Measurements from ENCODE around the gene PVRIG.
"Not testable (repeated sequence)": the region's sequence is repeated elsewhere in the genome, so short reads cannot be mapped to it uniquely, and the experiment has no call there.

Gene PVRIG

DNA sequence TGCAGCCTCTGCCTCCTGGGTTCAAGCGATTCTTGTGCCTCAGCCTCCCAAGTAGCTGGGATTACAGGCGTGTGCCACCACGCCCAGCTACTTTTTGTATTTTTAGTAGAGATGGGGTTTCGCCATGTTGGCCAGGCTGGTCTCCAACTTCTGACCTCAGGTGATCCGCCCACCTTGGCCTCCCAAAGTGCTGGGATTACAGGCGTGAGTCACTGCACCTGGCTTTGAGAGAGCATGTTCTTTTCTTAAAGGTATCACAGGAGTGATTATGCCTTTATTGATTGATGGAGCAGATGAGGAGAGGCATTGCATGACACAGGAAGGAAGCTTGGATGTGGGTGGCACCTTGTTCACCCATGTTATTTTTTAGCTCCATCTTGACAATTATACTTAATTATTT lies 36.7 kb upstream of the PVRIG start:
- not testable (repeated sequence) for ATAC-seq (replicated peaks); H3K9me3 Mint-ChIP-seq; H3K4me3 Mint-ChIP-seq; DNase-seq; H3K27me3 Mint-ChIP-seq; H3K27ac Mint-ChIP-seq; H3K36me3 Mint-ChIP-seq
- peaks cover 8 to 15% of the 10 kb centered on the region in 2 donors for H3K4me1 Mint-ChIP-seq

DNA sequence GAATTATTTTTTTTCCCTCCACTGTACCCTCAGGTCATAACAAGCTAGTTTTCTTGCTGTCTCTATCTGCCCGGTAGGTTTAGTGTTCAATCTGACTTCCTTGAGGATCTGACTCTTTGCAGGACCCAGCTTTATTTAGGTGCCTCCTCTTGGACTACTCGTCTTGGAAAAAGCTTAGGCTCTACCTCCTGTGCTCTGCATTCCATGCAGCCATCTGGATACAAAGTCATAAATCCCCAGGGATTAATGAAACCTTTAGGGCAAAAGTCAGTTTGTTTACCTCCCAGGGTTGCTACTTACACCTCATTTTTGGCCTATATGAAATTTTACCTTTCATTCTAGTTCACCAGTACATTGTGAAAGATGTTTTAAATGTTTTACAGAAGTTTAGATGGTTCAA lies 34.0 kb upstream of the PVRIG start:
- Mint-ChIP-seq H3K36me3 (no peaks in the 10 kb centered on the region), H3K9me3 (no peaks in the 10 kb centered on the region), H3K27ac (no peak overlapping the region), H3K4me1 (peaks cover 16 to 25% of the 10 kb centered on the region in 2 donors), H3K4me3 (no peak overlapping the region), H3K27me3 (no peaks in the 10 kb centered on the region)
- ATAC-seq (replicated peaks) (no peak), DNase-seq (no peak)

DNA sequence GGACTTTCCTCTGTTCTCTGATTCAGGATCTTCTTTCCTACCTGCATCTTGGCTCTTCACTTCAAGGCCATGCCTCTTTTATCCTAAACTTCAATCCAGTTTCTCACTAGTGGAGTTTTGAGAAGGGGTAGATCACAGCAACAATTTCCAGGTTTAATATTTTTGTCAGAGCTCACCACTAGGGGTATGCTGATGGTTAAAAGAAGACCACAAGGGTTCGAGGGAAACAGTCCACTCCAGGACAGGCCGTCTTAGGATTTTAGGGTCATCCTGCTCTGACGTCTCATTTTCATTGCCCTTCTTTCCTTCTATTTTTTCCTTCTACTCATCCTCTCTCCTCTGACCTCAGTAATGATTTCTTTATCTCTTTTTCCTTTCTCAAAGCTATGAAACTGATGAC lies 30.7 kb upstream of the PVRIG start:
- H3K4me3 Mint-ChIP-seq: no peak overlapping the region
- H3K27me3 Mint-ChIP-seq: no peaks in the 10 kb centered on the region
- ATAC-seq (replicated peaks): no peak
- peak overlapping the region; percentile 75 for H3K27ac Mint-ChIP-seq
- no peaks in the 10 kb centered on the region for H3K9me3 Mint-ChIP-seq
- DNase-seq: no peak
- peaks cover 33 to 54% of the 10 kb centered on the region in 2 donors for H3K4me1 Mint-ChIP-seq
- no peaks in the 10 kb centered on the region for H3K36me3 Mint-ChIP-seq

DNA sequence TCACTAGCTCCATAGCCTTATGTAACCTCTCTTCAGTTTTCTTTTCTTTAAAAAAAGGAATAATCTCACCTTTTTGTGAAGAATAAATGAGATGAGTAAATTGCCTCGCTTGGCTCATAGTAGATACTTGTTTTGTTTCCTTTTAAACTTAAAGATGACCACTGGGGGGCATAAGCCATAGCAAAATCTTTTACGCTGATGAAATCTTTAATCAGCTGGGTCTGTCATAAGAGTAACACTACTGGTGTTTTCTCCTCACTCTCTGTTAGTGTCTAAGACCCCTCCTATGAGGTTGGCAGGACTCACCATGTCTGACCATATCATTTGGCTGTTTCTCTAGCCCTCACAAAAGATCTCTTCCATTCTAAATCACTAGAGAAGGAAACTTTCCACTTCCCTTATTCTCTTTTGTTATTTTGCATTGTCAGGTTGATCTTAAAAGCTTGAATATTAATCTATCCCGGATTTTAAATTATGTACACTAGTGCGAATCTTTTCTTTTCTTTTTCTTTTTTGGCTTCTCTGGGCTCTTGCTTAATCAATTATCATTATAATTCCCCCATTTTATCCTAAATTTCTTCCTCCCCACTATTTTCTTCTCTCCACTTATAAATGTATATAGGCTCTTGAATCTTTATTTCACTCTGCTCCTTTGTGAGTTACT lies 29.6 kb upstream of the PVRIG start:
- ATAC-seq (replicated peaks) (peak; percentile 73 to 76), DNase-seq (no peak)
- H3K9me3 Mint-ChIP-seq: no peaks in the 10 kb centered on the region
- H3K36me3 Mint-ChIP-seq: no peaks in the 10 kb centered on the region
- H3K4me3 Mint-ChIP-seq: peak overlapping the region in 1 of 2 donors; percentile 21
- H3K27ac Mint-ChIP-seq: peak overlapping the region; percentile 68
- peaks cover 37 to 61% of the 10 kb centered on the region in 2 donors for H3K4me1 Mint-ChIP-seq
- no peaks in the 10 kb centered on the region for H3K27me3 Mint-ChIP-seq

DNA sequence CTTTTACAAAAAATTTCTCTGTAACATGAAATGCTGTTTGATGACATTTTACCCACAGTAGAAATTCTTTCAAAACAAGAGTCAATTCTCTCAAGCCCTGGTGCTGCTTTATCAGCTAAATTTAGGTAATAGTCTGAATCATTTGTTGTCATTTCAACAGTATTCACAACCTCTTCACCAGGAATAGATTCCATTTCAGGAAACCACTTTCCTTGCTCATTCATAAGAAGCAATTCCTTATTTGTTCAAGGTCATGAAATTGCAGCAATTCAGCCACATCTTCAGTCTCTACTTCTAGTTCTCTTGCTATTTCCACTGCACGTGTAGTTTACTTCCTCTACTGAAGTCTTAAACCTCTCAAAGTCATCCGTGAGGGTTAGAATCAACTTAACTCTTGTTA lies 28.0 kb upstream of the PVRIG start:
- Mint-ChIP-seq H3K4me3 (no peak overlapping the region), H3K4me1 (peaks cover 41 to 73% of the 10 kb centered on the region in 2 donors), H3K9me3 (no peaks in the 10 kb centered on the region), H3K27me3 (no peaks in the 10 kb centered on the region), H3K36me3 (peaks cover 2 to 5% of the 10 kb centered on the region in 2 donors), H3K27ac (peak overlapping the region; percentile 87)
- no peak for DNase-seq
- peak in 1 of 2 donors; percentile 29 for ATAC-seq (replicated peaks)

DNA sequence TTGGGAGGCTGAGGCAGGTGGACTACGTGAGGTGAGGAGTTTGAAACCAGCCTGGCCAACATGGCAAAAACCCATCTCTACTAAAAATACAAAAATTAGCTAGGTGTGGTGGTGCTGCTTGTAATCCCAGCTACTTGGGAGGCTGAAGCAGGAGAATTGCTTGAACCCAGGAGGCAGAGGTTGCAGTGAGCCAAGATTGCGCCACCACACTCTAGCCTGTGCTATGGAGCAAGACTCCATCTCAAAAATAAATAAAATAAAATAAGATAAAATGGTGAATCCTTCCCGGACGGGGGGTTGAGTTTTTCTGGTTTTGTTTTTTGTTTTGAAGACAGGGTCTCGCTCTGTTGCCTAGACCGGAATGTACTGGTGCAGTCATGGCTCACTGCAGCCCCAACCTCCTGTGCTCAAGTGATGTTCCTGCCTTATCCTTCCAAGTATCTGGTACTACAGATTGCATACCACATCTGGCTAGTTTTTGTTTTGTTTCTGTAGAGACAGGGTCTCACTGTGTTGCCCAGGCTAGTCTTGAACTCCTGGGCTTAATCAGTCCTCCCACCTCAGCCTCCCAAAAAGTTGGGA lies 27.4 kb upstream of the PVRIG start:
- peak; percentile 24 to 35 for ATAC-seq (replicated peaks)
- peak overlapping the region; percentile 87 for H3K27ac Mint-ChIP-seq
- H3K9me3 Mint-ChIP-seq, DNase-seq, H3K36me3 Mint-ChIP-seq, H3K4me3 Mint-ChIP-seq, H3K27me3 Mint-ChIP-seq: not testable (repeated sequence)
- H3K4me1 Mint-ChIP-seq: peaks cover 44 to 77% of the 10 kb centered on the region in 2 donors

DNA sequence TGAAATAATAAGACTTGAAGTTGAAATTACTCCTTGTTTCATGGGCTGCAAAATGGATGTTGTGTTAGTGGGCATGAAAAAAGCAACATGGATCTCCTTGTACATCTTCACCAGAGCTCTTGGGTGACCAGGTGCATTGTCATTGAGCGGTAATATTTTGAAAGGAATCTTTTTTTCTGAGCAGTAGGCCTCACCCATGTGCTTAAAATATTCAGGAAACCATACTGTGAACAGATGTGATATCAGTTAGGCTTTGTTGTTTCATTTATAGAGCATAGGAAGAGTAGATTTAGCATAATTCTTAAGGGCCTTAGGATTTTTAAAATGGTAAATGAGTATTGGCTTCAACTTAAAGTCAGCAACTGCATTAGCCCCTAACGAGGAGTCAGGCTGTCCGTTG lies 26.8 kb upstream of the PVRIG start:
- peaks cover 2 to 5% of the 10 kb centered on the region in 2 donors for H3K36me3 Mint-ChIP-seq
- DNase-seq (no peak), ATAC-seq (replicated peaks) (no peak)
- H3K9me3 Mint-ChIP-seq: no peaks in the 10 kb centered on the region
- no peaks in the 10 kb centered on the region for H3K27me3 Mint-ChIP-seq
- no peak overlapping the region for H3K4me3 Mint-ChIP-seq
- peaks cover 49 to 83% of the 10 kb centered on the region in 2 donors for H3K4me1 Mint-ChIP-seq
- peak overlapping the region; percentile 87 for H3K27ac Mint-ChIP-seq

DNA sequence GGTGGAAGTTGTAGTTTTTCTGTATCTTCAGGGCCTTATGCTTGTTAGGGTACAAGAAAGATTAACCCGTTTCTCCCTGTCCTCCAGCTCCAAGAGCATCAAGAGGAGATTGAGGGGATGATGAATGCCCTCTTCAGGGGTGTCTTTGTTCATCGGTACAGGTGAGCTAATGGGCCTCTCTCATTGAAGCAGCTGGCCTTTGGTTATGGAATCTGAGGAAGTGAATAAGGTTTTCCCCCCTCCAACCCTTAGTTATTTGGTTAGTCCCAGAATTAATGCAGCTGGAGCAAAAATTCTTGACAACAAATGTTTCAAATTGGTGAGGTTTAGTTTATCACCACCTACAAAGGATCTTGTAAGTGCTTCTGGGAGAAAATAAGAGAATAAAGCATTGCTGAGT lies 24.5 kb upstream of the PVRIG start:
- no peaks in the 10 kb centered on the region for H3K9me3 Mint-ChIP-seq
- peaks cover 58 to 93% of the 10 kb centered on the region in 2 donors for H3K4me1 Mint-ChIP-seq
- peaks cover 4 to 5% of the 10 kb centered on the region in 2 donors for H3K36me3 Mint-ChIP-seq
- no peak for DNase-seq
- ATAC-seq (replicated peaks): no peak
- peak overlapping the region; percentile 42 for H3K27ac Mint-ChIP-seq
- H3K4me3 Mint-ChIP-seq: no peak overlapping the region
- H3K27me3 Mint-ChIP-seq: no peaks in the 10 kb centered on the region

DNA sequence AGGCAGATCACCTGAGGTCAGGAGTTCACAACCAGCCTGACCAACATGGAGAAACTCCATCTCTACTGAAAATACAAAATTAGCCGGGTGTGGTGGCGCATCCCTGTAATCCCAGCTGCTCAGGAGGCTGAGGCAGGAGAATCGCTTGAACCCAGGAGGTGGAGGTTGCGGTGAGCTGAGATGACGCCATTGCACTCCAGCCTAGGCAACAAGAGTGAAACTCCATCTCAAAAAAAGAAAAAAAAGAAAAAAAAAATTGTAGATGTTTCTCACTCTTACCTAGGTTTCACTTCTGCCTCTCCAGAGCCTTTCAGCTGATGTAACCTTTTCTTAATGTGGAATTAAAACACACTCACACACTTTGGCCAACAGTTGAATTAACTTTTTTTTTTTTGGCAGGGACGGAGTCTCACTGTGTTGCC lies 23.8 kb upstream of the PVRIG start:
- DNase-seq, H3K36me3 Mint-ChIP-seq, H3K27me3 Mint-ChIP-seq, H3K9me3 Mint-ChIP-seq: not testable (repeated sequence)
- Mint-ChIP-seq H3K4me1 (peaks cover 60 to 93% of the 10 kb centered on the region in 2 donors), H3K27ac (peak overlapping the region; percentile 88), H3K4me3 (peak overlapping the region in 1 of 2 donors; percentile 49)
- peak; percentile 37 to 47 for ATAC-seq (replicated peaks)

DNA sequence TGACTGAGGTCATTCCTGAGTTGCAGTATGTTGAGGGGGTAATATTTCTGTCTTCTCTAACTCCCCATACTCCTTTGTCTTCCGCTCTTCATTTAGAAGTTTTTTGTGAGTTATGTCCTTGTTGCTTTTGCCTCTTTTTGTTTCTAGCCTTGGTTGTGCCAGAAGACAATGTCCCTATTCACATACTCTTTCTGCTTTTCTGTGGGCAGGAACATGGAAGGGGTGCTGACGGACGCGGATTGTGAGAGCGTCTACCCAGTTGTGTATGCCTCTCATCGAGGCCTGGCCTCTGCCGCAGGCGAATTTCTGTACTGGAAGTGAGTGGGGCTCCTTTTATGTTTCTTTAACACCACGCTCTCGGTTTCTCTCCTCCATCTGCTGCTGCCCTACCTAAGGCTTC lies 21.5 kb upstream of the PVRIG start:
- ATAC-seq (replicated peaks) (no peak), DNase-seq (no peak)
- Mint-ChIP-seq H3K36me3 (peaks cover 17 to 21% of the 10 kb centered on the region in 2 donors), H3K27ac (peak overlapping the region; percentile 98), H3K4me3 (no peak overlapping the region), H3K9me3 (no peaks in the 10 kb centered on the region), H3K4me1 (peaks cover 58 to 88% of the 10 kb centered on the region in 2 donors), H3K27me3 (no peaks in the 10 kb centered on the region)

DNA sequence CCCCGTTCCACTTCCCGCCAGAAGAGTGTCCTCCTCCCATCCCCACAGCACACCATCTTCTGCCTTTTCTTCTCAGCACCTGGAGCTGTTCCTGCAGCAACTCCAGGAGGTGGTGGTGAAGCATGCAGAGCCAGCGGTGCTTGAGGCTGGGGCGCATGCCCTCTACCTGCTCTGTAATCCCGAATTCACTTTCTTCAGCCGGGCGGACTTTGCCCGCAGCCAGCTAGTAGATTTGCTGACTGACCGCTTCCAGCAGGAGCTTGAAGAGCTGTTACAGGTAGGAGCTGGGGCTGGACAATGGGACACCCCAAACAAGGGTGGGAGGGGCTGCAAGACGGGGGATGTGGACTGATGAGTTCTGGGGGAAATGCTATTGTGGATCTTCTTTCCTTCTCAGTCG lies 19.1 kb upstream of the PVRIG start:
- peak overlapping the region; percentile 98 for H3K27ac Mint-ChIP-seq
- H3K4me1 Mint-ChIP-seq: peaks cover 55 to 77% of the 10 kb centered on the region in 2 donors
- peaks cover 32 to 37% of the 10 kb centered on the region in 2 donors for H3K36me3 Mint-ChIP-seq
- no peak for ATAC-seq (replicated peaks)
- no peaks in the 10 kb centered on the region for H3K9me3 Mint-ChIP-seq
- H3K27me3 Mint-ChIP-seq: no peaks in the 10 kb centered on the region
- DNase-seq: no peak
- H3K4me3 Mint-ChIP-seq: peak overlapping the region; percentile 79 to 90

DNA sequence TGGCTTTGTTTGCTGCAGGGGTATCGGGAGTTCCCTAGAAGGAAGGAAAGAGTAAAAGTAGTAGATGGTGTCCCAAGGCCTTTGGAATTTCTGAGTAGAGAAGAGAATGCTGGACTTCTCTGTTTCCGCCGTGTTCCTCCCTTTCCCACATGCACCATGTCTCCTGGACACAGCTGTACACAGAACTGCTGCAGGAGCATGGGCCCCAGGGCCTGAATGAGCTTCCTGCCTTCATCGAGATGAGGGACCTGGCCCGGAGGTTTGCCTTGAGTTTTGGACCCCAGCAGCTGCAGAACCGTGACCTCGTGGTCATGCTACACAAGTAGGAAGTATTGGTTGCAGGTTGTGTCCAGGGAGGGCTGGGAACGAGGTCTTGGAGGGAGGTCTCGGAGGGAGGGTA lies 15.3 kb upstream of the PVRIG start:
- no peak overlapping the region for H3K27ac Mint-ChIP-seq

DNA sequence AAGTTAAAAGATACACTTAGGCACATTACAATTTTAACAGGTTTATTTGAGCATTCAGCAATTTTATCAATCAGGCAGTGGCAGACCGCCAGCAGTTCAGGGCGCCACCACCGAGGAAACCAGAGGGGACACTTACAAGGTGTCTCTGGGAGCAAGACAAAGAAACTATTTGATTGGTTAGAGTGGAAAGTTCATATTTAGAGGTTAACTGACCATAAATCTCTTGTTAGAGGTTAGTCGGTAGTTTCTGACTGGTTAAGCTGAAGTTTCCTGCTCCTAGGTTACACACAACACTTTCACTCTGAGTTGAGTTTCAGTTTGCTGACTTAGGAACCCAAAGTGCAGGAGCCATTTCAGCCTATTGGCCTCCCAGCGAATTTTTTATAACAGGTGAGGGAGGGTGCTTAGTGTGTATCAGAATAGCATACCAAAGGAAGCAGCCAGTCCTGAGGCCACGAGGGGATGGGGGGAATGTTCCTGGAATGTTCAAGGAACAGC lies 10.8 kb upstream of the PVRIG start:
- Mint-ChIP-seq H3K4me1 (peaks cover 48 to 67% of the 10 kb centered on the region in 2 donors), H3K27ac (peak overlapping the region; percentile 89), H3K27me3 (no peaks in the 10 kb centered on the region), H3K9me3 (peaks cover 0 to 4% of the 10 kb centered on the region in 2 donors), H3K36me3 (peaks cover 49 to 67% of the 10 kb centered on the region in 2 donors), H3K4me3 (peak overlapping the region; percentile 69 to 72)
- ATAC-seq (replicated peaks): peak; percentile 83 to 89
- no peak for DNase-seq

More for the DNA sequence above, 15.3 kb upstream of the PVRIG start:
- DNase-seq (no peak), ATAC-seq (replicated peaks) (no peak)
- Mint-ChIP-seq H3K27me3 (no peaks in the 10 kb centered on the region), H3K4me1 (peaks cover 44 to 64% of the 10 kb centered on the region in 2 donors), H3K4me3 (no peak overlapping the region), H3K9me3 (peaks cover 0 to 2% of the 10 kb centered on the region in 2 donors), H3K36me3 (peaks cover 50 to 60% of the 10 kb centered on the region in 2 donors)

DNA sequence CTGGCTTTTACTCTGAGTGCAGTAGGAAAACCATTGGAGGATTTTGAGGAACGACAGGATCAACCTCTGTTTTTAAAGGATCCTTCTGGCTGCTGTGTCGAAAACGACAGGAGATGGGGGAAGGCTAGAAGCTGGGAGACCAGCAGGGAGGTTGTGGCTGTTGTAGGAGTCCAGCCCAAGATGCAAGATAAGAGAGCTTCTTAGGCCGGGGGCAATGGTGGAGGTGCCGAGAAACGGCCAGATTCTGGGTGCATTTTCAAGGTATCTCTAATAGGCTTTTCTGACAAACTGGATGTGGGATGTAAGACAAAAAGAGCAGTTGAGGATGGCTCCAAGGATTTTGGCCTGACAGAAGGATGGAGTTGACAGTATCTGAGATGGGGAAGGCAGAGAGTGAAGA lies 10.3 kb upstream of the PVRIG start:
- peak overlapping the region; percentile 69 to 72 for H3K4me3 Mint-ChIP-seq
- ATAC-seq (replicated peaks) (no peak), DNase-seq (no peak)
- H3K36me3 Mint-ChIP-seq: peaks cover 48 to 66% of the 10 kb centered on the region in 2 donors
- no peaks in the 10 kb centered on the region for H3K27me3 Mint-ChIP-seq
- peak overlapping the region; percentile 89 for H3K27ac Mint-ChIP-seq
- peaks cover 48 to 67% of the 10 kb centered on the region in 2 donors for H3K4me1 Mint-ChIP-seq
- H3K9me3 Mint-ChIP-seq: peaks cover 0 to 4% of the 10 kb centered on the region in 2 donors

DNA sequence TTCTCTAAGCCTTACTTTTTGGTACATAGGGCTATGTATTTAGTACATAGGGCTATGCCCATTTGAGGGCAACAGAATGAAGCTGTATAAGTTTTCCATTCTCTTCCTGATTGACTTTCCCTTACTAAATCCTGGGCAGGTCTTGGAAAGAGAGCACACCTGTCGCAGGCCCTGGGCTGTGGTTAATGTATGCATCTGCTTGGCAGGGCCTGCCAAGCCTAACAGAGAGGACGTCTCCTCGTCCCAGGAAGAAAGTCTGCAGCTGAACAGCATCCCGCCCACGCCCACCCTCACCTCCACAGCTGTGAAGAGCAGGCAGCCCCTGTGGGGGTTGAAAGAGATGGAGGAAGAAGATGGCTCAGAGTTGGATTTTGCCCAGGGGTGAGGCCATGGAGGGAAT lies 8.9 kb upstream of the PVRIG start:
- peak overlapping the region in 1 of 2 donors; percentile 8 for H3K4me3 Mint-ChIP-seq
- no peaks in the 10 kb centered on the region for H3K27me3 Mint-ChIP-seq
- DNase-seq: no peak
- no peak for ATAC-seq (replicated peaks)
- peaks cover 0 to 4% of the 10 kb centered on the region in 2 donors for H3K9me3 Mint-ChIP-seq
- peaks cover 55 to 79% of the 10 kb centered on the region in 2 donors for H3K4me1 Mint-ChIP-seq
- H3K27ac Mint-ChIP-seq: peak overlapping the region; percentile 90
- peaks cover 43 to 69% of the 10 kb centered on the region in 2 donors for H3K36me3 Mint-ChIP-seq
